HG02759 (cell line): Measurements from ENCODE around the gene CANT1.
"Not testable (repeated sequence)": the region's sequence is repeated elsewhere in the genome, so short reads cannot be mapped to it uniquely, and the experiment has no call there.

Experiments
- ATAC-seq: cut with Tn5 transposase; IDR thresholded peaks from one replicate; pipeline ENCODE4 v1.9.1; 2021; ENCODE audit warnings: mild to moderate bottlenecking, moderate library complexity; ENCODE audit not compliant: unreplicated experiment

Gene CANT1

GRCh38 chr17:79027925-79028491 is 18.4 kb upstream of the CANT1 start:
- ATAC-seq, result no peak

GRCh38 chr17:79027274-79027924 is 17.8 kb upstream of the CANT1 start:
- no peak for ATAC-seq

- ATAC-seq, result no peak
These were observed 17.1 kb upstream of the CANT1 start for GRCh38 chr17:79026376-79027273.

- ATAC-seq, result no peak
These were observed 15.6 kb upstream of the CANT1 start for GRCh38 chr17:79024901-79025737.

GRCh38 chr17:79023886-79024771 is 14.6 kb upstream of the CANT1 start, which contains the start of gene C1QTNF1:
Gene C1QTNF1, plus strand, starts transcription at chr17:79024169. Its CDS starts 19,800 bp downstream, at chr17:79043969.
- ATAC-seq, result no peak

- ATAC-seq, result no peak
These were observed 13.7 kb upstream of the CANT1 start for GRCh38 chr17:79023180-79023705.

GRCh38 chr17:79022507-79022991 is 13.0 kb upstream of the CANT1 start:
- no peak for ATAC-seq

- not testable (repeated sequence) for ATAC-seq
These were observed 12.4 kb upstream of the CANT1 start for GRCh38 chr17:79021929-79022328.

GRCh38 chr17:79020631-79021301 is 11.2 kb upstream of the CANT1 start:
- ATAC-seq, result no peak

GRCh38 chr17:79019632-79020584 is 10.3 kb upstream of the CANT1 start:
- ATAC-seq, result no peak

GRCh38 chr17:79019261-79019631 is 9.7 kb upstream of the CANT1 start:
- no peak for ATAC-seq

GRCh38 chr17:79018370-79018695 is 8.8 kb upstream of the CANT1 start:
- ATAC-seq, result no peak

- no peak for ATAC-seq
These were observed 8.2 kb upstream of the CANT1 start for GRCh38 chr17:79017546-79018369.

GRCh38 chr17:79014158-79014758 is 4.7 kb upstream of the CANT1 start:
- no peak for ATAC-seq

GRCh38 chr17:79012563-79013134 is 3.1 kb upstream of the CANT1 start:
- no peak for ATAC-seq

- ATAC-seq, result no peak
These were observed 2.0 kb upstream of the CANT1 start for GRCh38 chr17:79011451-79012147.
